HG03460 (cell line): ENCODE measurements around the gene STX3.

Experiments used
- ATAC-seq: cut with Tn5 transposase; IDR thresholded peaks from one replicate; pipeline ENCODE4 v1.9.1; 2021; ENCODE audit not compliant: unreplicated experiment

Gene STX3

DNA sequence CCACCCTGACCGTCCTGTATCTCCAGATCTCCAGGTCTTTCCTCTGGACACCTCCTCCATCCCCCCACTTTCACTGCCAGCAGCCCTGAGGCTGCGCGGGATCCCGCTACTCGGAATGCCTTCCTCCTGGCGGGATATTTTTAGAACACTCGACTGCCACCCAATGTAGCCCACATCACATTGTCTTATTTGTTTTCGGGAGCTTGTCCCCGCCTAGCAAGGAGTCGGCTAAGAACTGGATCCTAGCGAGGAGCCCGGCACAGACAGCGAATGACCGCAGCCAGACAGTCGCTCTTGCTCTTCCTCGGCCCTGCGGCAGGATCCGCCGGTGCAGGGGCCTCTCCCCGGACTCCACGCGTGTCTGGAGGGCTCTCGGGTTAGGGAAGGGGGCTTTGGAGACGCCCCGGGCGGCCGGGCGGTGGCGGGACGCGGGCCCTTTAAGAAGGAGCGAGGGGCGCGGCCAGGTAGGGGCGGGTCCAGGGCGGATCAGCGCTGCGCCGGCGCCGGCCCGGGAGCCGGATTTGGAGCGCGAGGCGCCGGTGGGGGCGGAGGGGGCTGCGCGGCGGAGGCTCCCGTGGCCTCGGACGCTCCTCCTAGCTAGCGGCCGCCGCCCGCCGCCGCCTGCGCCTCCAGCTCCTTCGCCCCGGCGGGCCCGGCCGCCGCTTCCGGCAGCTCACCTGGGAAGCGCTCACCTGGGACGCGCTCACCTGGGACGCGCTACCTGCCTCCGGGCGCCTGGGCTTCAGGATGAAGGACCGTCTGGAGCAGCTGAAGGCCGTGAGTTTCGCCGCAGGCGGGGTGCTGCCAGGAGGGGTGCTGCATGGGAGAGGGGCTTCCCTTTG, at the start of gene STX3:
Gene STX3, plus strand, starts transcription at position 518 of the 842 bp plus-strand sequence. Its CDS starts 230 bp downstream, at position 748.
- peak; percentile 70 for ATAC-seq

- ATAC-seq = no peak
These were observed 48.5 kb upstream of the STX3 start for GRCh38 chr11:59706518-59707285.

GRCh38 chr11:59707371-59707770, 47.8 kb upstream of the STX3 start:
- ATAC-seq = no peak

DNA sequence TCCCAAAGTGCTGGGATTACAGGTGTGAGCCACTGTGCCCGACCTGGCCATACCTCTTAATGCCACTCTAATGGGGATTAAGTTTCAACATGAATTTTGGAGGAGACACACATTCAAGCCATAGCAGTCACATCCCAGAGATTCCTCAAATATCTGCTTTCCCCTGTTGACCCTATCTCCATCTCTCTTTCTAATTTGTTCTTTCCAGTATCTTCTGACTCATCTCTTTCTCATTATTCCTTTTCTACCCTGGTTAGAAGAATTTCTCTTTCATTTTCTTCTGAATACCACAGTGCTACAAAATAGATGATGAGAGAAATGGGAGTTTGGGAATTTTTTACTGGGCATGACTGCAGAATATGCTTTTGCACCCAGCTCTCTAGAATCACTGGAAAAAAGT, 46.6 kb upstream of the STX3 start:
- no peak for ATAC-seq

DNA sequence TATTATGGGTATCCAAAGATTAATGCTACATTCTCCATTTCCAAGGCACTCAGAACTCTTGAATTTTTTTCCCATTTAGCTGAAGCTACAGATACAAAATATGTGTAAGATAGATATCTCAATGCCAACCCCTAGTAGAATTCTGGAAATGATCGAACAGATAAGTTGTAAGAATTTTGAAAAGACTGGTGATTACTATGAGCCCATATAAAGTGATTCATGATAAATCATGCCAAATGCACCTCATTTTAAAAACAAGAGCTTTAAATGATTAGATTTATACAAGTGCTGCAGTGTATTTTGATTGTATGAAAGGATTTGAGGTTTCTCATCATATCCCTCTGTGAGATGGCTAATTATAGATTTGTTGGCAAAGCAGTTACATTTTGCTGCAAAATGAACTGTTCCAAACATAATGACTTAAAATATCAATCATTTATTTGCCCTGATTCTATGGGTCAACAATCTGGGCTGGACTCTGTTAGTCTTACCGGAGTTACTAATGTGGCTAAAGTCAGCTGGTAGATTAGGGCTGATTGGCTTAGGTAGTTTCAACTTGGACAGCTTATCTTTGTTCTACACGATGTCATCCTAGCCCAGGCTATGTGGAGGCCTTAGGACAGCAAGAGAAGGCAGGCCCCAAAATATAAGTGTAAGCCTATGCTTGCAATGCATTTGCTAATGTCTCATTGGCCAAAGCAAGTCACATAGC, 44.9 kb upstream of the STX3 start:
- no peak for ATAC-seq

- no peak for ATAC-seq
These were observed 41.4 kb upstream of the STX3 start, which contains the start of gene OR10V1 for GRCh38 chr11:59713745-59714144. Gene OR10V1 (minus strand): TSS chr11:59713845. CDS start chr11:59713845, 0 bp downstream.

GRCh38 chr11:59716051-59716450, 39.1 kb upstream of the STX3 start:
- no peak for ATAC-seq

DNA sequence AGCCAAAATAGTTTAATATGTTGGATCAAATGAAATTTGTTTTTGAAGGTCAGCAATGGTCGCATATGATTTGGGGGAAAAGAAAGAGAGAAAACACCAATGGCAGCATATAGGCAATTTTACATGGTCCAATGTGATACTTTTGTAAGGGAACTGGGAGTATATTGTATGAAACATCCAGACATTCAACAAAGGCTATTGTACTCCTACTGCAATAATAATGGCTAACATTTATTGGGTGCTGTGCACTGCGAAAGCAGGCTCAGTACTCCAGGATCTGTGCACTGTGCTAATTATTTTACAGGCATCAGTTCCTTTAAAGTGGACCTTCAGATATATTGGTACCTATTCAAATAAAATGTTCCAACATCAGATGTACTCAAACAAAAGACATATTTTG, 35.6 kb upstream of the STX3 start:
- ATAC-seq = no peak

GRCh38 chr11:59724066-59724465, 31.1 kb upstream of the STX3 start:
- ATAC-seq = no peak

DNA sequence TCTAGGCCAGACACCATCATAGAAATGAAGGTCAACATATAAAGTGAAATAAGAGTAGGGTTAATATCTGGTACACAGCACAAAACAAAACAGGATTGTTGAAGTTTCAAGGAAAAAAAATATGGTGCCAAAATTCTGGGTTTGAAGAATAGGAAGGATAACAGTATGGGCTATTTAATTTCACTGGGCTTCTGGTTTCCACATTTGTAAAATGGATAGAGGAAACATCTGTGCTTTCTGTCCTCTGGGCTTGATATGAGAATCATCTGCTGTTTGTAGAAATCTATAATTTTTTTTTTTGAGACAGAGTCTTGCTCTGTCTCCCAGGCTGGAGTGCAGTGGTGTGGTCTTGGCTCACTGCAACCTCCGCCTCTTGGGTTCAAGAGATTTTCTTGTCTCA, 27.8 kb upstream of the STX3 start:
- ATAC-seq = no peak

DNA sequence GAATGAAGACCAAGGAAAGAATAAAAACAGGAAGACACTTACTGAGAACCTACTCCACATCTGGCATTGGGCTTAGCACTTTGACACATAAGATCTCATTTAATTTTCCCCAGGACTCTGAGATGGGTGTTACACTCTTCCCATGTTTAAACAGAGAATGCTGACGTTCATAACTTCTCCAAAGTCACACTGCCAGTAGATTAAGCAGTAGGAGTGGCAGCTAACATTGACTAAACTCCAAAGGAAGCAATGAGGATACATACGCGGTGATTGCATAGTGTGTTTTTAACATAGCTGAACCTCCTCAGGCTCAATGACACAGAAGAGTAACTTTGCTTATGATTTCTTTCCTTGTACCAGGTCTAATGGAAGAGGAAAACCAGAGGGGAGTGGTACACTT, 27.0 kb upstream of the STX3 start:
- no peak for ATAC-seq

DNA sequence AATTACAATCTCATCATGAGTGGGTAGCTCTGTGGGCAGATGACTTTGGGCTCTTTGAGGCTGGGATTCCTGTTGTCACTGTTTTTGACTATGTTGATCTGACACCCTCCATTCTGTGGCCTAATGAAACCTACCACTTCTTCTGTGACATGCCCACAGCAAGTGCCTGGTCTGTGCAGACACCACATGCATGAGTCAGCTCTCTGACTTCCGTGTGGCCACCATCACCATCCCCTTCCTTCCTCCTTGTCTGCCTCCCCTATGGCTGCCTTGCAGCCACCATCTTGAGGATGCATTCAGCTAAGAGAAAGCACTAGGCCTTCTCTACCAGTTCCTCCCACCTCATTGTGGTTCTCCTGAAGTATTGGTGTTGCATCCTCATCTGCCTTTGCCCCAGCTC, 26.3 kb upstream of the STX3 start:
- ATAC-seq = no peak

GRCh38 chr11:59729834-59730233, 25.3 kb upstream of the STX3 start:
- no peak for ATAC-seq

GRCh38 chr11:59730896-59731565, 24.1 kb upstream of the STX3 start:
- no peak for ATAC-seq

- ATAC-seq = no peak
These were observed 9.1 kb upstream of the STX3 start for GRCh38 chr11:59746111-59746510.

DNA sequence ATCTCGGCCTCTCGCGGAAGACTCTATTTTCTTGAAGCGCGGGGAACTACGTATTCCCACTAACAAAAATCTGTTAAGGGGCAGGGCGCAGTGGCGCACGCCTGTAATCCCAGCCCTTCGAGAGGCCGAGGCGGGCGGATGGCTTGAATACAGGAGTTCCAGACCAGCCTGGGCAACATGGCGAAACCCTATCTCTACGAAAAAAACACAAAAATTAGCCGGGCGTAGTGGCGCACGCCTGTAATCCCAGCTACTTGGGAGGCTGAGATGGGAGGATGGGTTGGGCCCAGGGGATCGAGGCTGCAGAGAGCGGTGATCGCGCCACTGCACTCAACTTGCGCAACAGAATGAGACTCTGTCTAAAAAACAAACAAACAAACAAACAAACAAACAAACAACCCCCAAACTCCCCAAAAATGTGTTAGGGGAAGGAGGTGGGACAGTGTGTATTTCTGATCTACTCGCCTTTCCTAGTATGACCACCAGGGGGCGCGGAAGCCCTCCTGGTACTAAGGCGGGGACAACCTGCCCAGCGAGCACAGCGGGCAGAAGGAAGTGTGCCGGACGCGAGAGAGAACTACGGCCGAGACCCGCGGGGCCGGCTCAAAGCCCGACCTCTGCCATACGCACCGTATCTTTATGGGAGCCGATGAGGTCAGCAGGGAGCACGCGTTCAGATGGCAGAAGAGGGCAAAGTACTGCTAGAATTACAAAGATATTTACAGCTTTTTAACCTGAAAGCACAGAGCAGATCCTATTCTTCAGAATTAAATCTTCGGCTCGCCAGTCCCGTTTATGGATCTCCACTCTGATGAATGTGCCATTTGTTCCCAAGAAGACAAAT, 1.3 kb upstream of the STX3 start:
- ATAC-seq = peak; percentile 63

DNA sequence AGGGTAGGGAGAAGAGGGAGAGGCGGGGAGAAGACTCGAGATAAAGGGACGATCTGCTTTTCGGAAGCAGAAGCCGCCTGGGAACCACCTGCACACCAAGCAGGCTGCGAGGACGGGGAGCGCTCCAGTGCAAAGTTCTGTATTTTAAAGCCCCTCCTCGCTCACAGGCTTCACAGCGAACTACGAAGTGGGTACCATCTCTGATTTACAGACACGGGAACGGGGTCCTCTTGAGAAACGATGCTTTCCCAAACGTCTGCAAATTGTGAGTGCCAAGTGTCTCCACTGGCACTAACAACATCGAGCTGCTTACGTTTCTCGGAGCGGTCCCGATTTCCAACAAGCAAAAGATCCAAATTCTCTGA, 700 bp upstream of the STX3 start:
- ATAC-seq = peak; percentile 25

DNA sequence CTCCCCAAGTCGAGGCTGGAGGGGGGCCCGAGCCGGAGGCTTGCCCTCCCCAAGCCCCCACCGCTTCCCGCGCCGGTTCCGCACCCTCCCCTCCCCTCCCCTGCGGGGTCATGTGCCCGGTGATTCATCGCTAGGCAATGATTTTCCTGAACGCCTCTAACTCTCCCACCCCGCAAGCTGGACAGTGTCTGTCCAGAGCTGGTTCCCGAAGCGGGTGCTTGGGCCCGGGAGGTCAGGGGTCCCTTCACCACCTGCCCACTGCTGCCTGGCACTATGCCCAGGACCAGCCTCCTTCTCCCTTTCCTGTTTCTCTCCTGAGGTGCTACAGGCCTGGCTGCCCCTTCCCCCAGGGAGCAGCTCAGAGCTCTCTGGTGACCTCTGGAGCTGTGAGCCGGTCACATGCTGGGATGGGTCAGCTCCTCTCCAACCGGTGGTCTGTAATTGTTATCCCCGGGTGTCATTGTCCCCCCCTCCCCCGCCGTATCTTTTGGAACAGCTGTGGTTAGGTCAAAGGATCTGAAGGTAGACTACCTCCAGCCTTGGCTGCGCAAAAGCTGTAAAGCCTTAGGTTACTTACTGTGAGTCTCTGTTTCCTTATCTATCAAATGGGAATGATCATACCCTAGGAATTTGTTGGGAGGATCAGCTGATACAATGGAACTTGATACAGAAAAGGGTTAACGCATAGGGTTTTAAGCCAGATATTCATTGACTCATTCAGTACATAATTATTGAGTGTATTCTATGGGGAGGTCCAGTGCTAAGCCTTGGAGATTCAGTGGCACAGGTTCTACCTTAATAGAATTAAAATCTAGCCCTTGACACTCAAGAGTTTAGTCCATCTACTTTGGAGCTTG, 753 bp downstream of the STX3 start:
- ATAC-seq = peak; percentile 4

GRCh38 chr11:59756558-59756840, 1.3 kb downstream of the STX3 start:
- ATAC-seq = no peak
